Ishikawa (cell line): Measurements from ENCODE around the gene CCNL2.

Source experiments
- CEBPB ChIP-seq: IDR thresholded peaks from 2 replicates; pipeline ENCODE4 v1.6.1; 2012
- CREB1 ChIP-seq: IDR thresholded peaks from 2 replicates; pipeline ENCODE4 v1.6.1; 2012; ENCODE audit warnings: low read depth
- EGR1 ChIP-seq: IDR thresholded peaks from 2 replicates; pipeline ENCODE4 v1.6.1; 2012
- EP300 ChIP-seq: IDR thresholded peaks from 2 replicates; pipeline ENCODE4 v1.6.1; 2012; ENCODE audit warnings: borderline replicate concordance
- FOXM1 ChIP-seq: IDR thresholded peaks from 2 replicates; pipeline ENCODE4 v1.6.1; 2012; ENCODE audit warnings: low read depth, borderline replicate concordance
- NFIC ChIP-seq: IDR thresholded peaks from 2 replicates; pipeline ENCODE4 v1.6.1; 2012
- RAD21 ChIP-seq: IDR thresholded peaks from 2 replicates; pipeline ENCODE4 v1.6.1; 2012; ENCODE audit warnings: low read depth
- TAF1 ChIP-seq: IDR thresholded peaks from 2 replicates; pipeline ENCODE4 v1.6.1; 2012; ENCODE audit warnings: low read depth, mild to moderate bottlenecking
- TCF12 ChIP-seq: IDR thresholded peaks from 2 replicates; pipeline ENCODE4 v1.6.1; 2012; ENCODE audit warnings: low read depth
- TEAD4 ChIP-seq: IDR thresholded peaks from 2 replicates; pipeline ENCODE4 v1.6.1; 2012
- YY1 ChIP-seq: IDR thresholded peaks from 2 replicates; pipeline ENCODE4 v1.6.1; 2012; ENCODE audit warnings: low read depth
- ZBTB7A ChIP-seq: IDR thresholded peaks from 2 replicates; pipeline ENCODE4 v1.6.1; 2012; ENCODE audit warnings: low read depth
- TF ChIP-seq, protein P1 (sequence below): IDR thresholded peaks from 2 replicates; pipeline ENCODE4 v1.6.1; 2012
- TF ChIP-seq, protein P2 (sequence below): IDR thresholded peaks from 2 replicates; pipeline ENCODE4 v1.6.1; 2012; ENCODE audit warnings: low read depth, mild to moderate bottlenecking
- TF ChIP-seq, protein P3 (sequence below): IDR thresholded peaks from 2 replicates; pipeline ENCODE4 v1.6.1; 2012

The CCNL2 gene

DNA sequence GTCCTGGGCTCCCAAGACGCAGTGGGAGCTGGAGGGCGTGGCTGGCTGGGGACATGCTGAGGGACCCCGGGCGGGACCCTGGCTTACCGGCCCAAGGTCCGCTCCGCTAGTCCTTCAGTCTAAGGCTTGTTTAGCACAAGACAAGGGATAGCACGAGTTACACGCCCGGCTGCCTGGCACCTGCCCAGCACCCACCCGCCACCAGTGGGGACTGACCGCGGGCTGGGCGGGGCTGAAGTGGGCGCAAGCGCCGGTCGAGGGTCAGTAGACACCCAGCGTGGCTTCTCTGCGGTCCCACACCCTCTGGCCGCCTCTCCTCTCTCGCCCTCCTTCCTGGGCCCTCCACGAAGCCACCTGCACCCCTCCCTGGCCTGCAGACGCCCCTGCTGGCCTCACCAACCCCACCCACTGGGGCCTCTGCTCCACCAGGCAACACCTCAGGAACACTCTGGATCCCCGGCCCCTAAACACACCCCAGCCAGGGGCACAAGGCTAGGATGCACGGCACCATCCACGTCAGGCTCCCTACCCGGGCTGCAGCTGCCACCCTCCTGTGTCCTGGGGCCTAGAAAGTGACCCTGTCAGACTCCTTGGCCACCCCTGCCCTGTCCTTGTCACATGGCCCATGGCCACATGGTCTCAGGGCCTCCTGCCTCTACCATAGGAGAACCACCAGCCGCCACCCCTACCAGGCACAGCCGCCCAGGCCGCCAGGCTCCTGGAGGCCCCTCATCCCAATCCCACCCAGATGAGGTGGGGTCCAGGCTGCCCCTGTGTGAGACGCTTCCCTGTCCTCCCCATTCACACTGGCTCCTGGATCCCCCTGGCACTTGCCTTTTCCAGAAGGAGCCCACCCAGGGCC, 62.0 kb downstream of the CCNL2 start:
- TF ChIP-seq NFIC (no peak), TAF1 (no peak), CEBPB (no peak), RAD21 (no peak), EGR1 (no peak)
- TF ChIP-seq, protein P1, sequence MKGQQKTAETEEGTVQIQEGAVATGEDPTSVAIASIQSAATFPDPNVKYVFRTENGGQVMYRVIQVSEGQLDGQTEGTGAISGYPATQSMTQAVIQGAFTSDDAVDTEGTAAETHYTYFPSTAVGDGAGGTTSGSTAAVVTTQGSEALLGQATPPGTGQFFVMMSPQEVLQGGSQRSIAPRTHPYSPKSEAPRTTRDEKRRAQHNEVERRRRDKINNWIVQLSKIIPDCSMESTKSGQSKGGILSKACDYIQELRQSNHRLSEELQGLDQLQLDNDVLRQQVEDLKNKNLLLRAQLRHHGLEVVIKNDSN, result no peak
- TF ChIP-seq, protein P2, sequence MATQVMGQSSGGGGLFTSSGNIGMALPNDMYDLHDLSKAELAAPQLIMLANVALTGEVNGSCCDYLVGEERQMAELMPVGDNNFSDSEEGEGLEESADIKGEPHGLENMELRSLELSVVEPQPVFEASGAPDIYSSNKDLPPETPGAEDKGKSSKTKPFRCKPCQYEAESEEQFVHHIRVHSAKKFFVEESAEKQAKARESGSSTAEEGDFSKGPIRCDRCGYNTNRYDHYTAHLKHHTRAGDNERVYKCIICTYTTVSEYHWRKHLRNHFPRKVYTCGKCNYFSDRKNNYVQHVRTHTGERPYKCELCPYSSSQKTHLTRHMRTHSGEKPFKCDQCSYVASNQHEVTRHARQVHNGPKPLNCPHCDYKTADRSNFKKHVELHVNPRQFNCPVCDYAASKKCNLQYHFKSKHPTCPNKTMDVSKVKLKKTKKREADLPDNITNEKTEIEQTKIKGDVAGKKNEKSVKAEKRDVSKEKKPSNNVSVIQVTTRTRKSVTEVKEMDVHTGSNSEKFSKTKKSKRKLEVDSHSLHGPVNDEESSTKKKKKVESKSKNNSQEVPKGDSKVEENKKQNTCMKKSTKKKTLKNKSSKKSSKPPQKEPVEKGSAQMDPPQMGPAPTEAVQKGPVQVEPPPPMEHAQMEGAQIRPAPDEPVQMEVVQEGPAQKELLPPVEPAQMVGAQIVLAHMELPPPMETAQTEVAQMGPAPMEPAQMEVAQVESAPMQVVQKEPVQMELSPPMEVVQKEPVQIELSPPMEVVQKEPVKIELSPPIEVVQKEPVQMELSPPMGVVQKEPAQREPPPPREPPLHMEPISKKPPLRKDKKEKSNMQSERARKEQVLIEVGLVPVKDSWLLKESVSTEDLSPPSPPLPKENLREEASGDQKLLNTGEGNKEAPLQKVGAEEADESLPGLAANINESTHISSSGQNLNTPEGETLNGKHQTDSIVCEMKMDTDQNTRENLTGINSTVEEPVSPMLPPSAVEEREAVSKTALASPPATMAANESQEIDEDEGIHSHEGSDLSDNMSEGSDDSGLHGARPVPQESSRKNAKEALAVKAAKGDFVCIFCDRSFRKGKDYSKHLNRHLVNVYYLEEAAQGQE, result no peak

GRCh38 chr1:1336446-1336845, 62.7 kb downstream of the CCNL2 start:
- TF ChIP-seq FOXM1 (no peak), RAD21 (no peak), EP300 (no peak), EGR1 (no peak), NFIC (no peak), CEBPB (no peak), TCF12 (no peak), CREB1 (no peak), YY1 (no peak), TAF1 (no peak), TEAD4 (no peak), ZBTB7A (no peak)
- TF ChIP-seq, protein P2, result no peak
- TF ChIP-seq, protein P1, result no peak
- TF ChIP-seq, protein P3, sequence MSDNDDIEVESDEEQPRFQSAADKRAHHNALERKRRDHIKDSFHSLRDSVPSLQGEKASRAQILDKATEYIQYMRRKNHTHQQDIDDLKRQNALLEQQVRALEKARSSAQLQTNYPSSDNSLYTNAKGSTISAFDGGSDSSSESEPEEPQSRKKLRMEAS, result no peak

DNA sequence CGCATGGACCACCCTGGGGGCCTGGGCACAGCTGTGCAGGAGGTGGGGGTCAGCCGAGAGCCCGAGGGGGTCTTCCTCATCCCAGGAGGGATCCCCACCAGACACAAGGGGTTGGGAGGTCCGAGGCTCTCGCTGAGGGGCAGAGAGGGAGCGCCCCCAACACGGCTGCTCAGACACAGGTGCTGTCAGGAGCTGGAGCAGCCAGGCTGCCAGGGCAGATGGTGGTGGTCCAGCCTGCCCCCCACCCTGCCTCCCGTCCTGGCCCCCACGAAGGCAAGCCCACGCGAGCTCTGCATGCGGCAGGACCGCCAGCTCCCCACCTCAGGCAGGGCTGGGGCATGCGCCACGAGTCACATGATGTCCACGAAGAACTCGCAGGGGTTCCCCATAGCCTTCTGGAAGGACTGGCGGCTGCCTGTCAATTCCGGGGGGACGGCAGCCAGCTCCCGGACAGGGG, 63.3 kb downstream of the CCNL2 start:
- TF ChIP-seq, protein P1, result no peak
- TF ChIP-seq FOXM1 (no peak), EGR1 (no peak), ZBTB7A (no peak), CEBPB (no peak), TAF1 (no peak), TCF12 (no peak), CREB1 (no peak), NFIC (no peak), EP300 (no peak), TEAD4 (no peak), YY1 (no peak), RAD21 (no peak)
- TF ChIP-seq, protein P3, result no peak
- TF ChIP-seq, protein P2, result no peak
